ENCODE measurements around the gene TOP1.

TOP1 gene

GRCh38 chr20:41011551-41012067, 17.0 kb upstream of the TOP1 start:
- H3K4me3 ChIP-seq (ENCODE audit: low read depth, low read length): no peak overlapping the region; the same call in 1 of the 2 replicates
- no peak for TF ChIP-seq CTCF (IDR thresholded peaks at IDR 0.05; ENCODE audit: low read depth, low read length, missing control alignments)
- DNase-seq (ENCODE audit: low read depth): peak; percentile 94

GRCh38 chr20:41014561-41015088, 14.0 kb upstream of the TOP1 start:
- DNase-seq (ENCODE audit: low read depth): no peak
- no peak overlapping the region for H3K4me3 ChIP-seq (ENCODE audit: low read depth, low read length)
- TF ChIP-seq CTCF (IDR thresholded peaks at IDR 0.05; ENCODE audit: low read depth, low read length, missing control alignments): no peak

GRCh38 chr20:41017448-41018042, 11.1 kb upstream of the TOP1 start:
- H3K4me3 ChIP-seq (ENCODE audit: low read depth, low read length): no peak overlapping the region
- DNase-seq (ENCODE audit: low read depth): no peak
- no peak for TF ChIP-seq CTCF (IDR thresholded peaks at IDR 0.05; ENCODE audit: low read depth, low read length, missing control alignments)

GRCh38 chr20:41018153-41018552, 10.5 kb upstream of the TOP1 start:
- no peak for DNase-seq (ENCODE audit: low read depth)
- no peak for TF ChIP-seq CTCF (IDR thresholded peaks at IDR 0.05; ENCODE audit: low read depth, low read length, missing control alignments)
- H3K4me3 ChIP-seq (ENCODE audit: low read depth, low read length): no peak overlapping the region

GRCh38 chr20:41023549-41023948, 5.1 kb upstream of the TOP1 start:
- no peak for DNase-seq (ENCODE audit: low read depth)
- no peak overlapping the region for H3K4me3 ChIP-seq (ENCODE audit: low read depth, low read length)
- TF ChIP-seq CTCF (IDR thresholded peaks at IDR 0.05; ENCODE audit: low read depth, low read length, missing control alignments): no peak

GRCh38 chr20:41027366-41027765, 1.3 kb upstream of the TOP1 start:
- no peak overlapping the region for H3K4me3 ChIP-seq (ENCODE audit: low read depth, low read length)
- no peak for TF ChIP-seq CTCF (IDR thresholded peaks at IDR 0.05; ENCODE audit: low read depth, low read length, missing control alignments)
- DNase-seq (ENCODE audit: low read depth): no peak

GRCh38 chr20:41027872-41028358, 707 bp upstream of the TOP1 start:
- no peak for TF ChIP-seq CTCF (IDR thresholded peaks at IDR 0.05; ENCODE audit: low read depth, low read length, missing control alignments)
- no peak for DNase-seq (ENCODE audit: low read depth)
- H3K4me3 ChIP-seq (ENCODE audit: low read depth, low read length): peak overlapping the region; percentile 95
